Measurements from ENCODE around the gene ANKFY1.

The ANKFY1 gene

GRCh38 chr17:4206962-4207361, 56.8 kb downstream of the ANKFY1 start:
- H3K9ac ChIP-seq (ENCODE audit: low read length) = no peak overlapping the region
- TF ChIP-seq EZH2phosphoT487 (IDR thresholded peaks at IDR 0.05; ENCODE audit: low read depth) = no peak
- H3K4me3 ChIP-seq (ENCODE audit: low read length) = no peak overlapping the region
- H3K4me1 ChIP-seq (ENCODE audit: low read length) = peaks cover 11% of the 10 kb centered on the region
- H3K4me2 ChIP-seq (ENCODE audit: low read length) = peak overlapping the region; percentile 20
- H2AFZ ChIP-seq (ENCODE audit: low read depth, low read length) = no peak overlapping the region
- no peaks in the 10 kb centered on the region for H3K27me3 ChIP-seq (ENCODE audit: low read depth, low read length)
- H3K27ac ChIP-seq (ENCODE audit: low read length) = no peak overlapping the region
- no peaks in the 10 kb centered on the region for H3K9me3 ChIP-seq (ENCODE audit: insufficient read depth, low read length)
- peaks cover 24% of the 10 kb centered on the region for H3K36me3 ChIP-seq (replicated peaks; ENCODE audit: low read depth, low read length)
- H4K20me1 ChIP-seq (ENCODE audit: insufficient read depth, low read length) = peaks cover 9% of the 10 kb centered on the region; the same call in 1 of the 2 replicates
- H3K79me2 ChIP-seq (ENCODE audit: low read length) = no peaks in the 10 kb centered on the region

DNA sequence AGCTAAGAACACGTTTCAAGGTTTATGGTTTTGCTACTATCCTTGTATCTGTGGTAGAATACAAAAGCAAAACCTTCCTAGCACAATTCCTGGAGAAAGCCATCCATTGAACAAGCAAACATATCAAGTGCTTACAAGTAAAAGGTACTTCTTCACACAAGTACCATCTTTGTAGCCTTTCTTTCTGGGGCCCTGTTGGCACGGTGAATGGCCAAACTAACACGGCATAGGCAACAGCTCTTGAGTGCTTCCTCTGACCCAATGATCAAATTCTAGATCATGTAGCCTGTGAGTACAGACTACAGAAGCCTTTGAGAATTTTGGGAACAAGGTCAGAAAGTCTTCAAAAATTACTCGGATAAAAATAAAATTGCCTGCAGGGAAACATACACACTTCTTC, 57.9 kb downstream of the ANKFY1 start:
- Histone ChIP-seq H3K36me3 (replicated peaks; ENCODE audit: low read depth, low read length) (peaks cover 24% of the 10 kb centered on the region), H3K27me3 (ENCODE audit: low read depth, low read length) (no peaks in the 10 kb centered on the region), H3K79me2 (ENCODE audit: low read length) (no peaks in the 10 kb centered on the region), H3K4me2 (ENCODE audit: low read length) (no peak overlapping the region), H3K4me3 (ENCODE audit: low read length) (no peak overlapping the region), H3K9ac (ENCODE audit: low read length) (no peak overlapping the region), H3K9me3 (ENCODE audit: insufficient read depth, low read length) (no peaks in the 10 kb centered on the region), H4K20me1 (ENCODE audit: insufficient read depth, low read length) (peaks cover 9% of the 10 kb centered on the region; the same call in 1 of the 2 replicates), H3K4me1 (ENCODE audit: low read length) (peaks cover 11% of the 10 kb centered on the region), H2AFZ (ENCODE audit: low read depth, low read length) (no peak overlapping the region), H3K27ac (ENCODE audit: low read length) (no peak overlapping the region)
- no peak for TF ChIP-seq EZH2phosphoT487 (IDR thresholded peaks at IDR 0.05; ENCODE audit: low read depth)
- TF ChIP-seq, protein P1, sequence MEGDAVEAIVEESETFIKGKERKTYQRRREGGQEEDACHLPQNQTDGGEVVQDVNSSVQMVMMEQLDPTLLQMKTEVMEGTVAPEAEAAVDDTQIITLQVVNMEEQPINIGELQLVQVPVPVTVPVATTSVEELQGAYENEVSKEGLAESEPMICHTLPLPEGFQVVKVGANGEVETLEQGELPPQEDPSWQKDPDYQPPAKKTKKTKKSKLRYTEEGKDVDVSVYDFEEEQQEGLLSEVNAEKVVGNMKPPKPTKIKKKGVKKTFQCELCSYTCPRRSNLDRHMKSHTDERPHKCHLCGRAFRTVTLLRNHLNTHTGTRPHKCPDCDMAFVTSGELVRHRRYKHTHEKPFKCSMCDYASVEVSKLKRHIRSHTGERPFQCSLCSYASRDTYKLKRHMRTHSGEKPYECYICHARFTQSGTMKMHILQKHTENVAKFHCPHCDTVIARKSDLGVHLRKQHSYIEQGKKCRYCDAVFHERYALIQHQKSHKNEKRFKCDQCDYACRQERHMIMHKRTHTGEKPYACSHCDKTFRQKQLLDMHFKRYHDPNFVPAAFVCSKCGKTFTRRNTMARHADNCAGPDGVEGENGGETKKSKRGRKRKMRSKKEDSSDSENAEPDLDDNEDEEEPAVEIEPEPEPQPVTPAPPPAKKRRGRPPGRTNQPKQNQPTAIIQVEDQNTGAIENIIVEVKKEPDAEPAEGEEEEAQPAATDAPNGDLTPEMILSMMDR (IDR thresholded peaks at IDR 0.05; ENCODE audit: low read depth, low read length) = no peak

DNA sequence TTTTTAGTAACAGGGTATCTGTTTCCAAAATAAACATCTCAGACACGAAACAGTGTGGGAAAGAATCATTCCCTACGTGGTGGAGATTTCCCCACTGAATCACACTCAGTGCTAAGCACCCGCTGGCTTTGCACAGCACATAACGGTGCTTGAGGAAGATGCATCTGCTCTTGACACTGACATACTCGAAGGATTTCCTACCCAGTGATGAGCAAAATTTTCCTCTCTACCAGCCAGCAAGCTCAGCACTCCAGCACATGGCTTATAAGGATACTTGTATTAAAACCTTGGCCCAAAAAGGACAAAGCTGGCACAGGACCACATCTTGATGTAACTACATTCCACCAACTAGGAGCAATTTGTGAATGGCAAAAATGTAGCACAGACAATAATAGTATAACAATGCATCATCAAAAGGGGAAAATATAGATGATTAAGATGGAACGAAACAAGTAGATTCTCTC, 59.0 kb downstream of the ANKFY1 start:
- Histone ChIP-seq H3K27me3 (ENCODE audit: low read depth, low read length) (no peaks in the 10 kb centered on the region), H3K9ac (ENCODE audit: low read length) (no peak overlapping the region), H3K27ac (ENCODE audit: low read length) (no peak overlapping the region), H3K4me1 (ENCODE audit: low read length) (peaks cover 11% of the 10 kb centered on the region), H3K4me2 (ENCODE audit: low read length) (no peak overlapping the region), H3K36me3 (replicated peaks; ENCODE audit: low read depth, low read length) (peaks cover 23% of the 10 kb centered on the region), H3K9me3 (ENCODE audit: insufficient read depth, low read length) (no peaks in the 10 kb centered on the region), H3K4me3 (ENCODE audit: low read length) (no peak overlapping the region), H2AFZ (ENCODE audit: low read depth, low read length) (no peak overlapping the region), H4K20me1 (ENCODE audit: insufficient read depth, low read length) (peaks cover 9% of the 10 kb centered on the region; the same call in 1 of the 2 replicates), H3K79me2 (ENCODE audit: low read length) (no peaks in the 10 kb centered on the region)
- TF ChIP-seq, protein P1 (IDR thresholded peaks at IDR 0.05; ENCODE audit: low read depth, low read length) = no peak
- no peak for TF ChIP-seq EZH2phosphoT487 (IDR thresholded peaks at IDR 0.05; ENCODE audit: low read depth)

- no peak overlapping the region for H3K4me2 ChIP-seq (ENCODE audit: low read length)
- no peak for TF ChIP-seq EZH2phosphoT487 (IDR thresholded peaks at IDR 0.05; ENCODE audit: low read depth)
- TF ChIP-seq, protein P1 (IDR thresholded peaks at IDR 0.05; ENCODE audit: low read depth, low read length) = no peak
- H3K27me3 ChIP-seq (ENCODE audit: low read depth, low read length) = no peaks in the 10 kb centered on the region
- H3K9me3 ChIP-seq (ENCODE audit: insufficient read depth, low read length) = no peaks in the 10 kb centered on the region
- no peak overlapping the region for H3K9ac ChIP-seq (ENCODE audit: low read length)
- H3K4me3 ChIP-seq (ENCODE audit: low read length) = no peak overlapping the region
- no peaks in the 10 kb centered on the region for H3K79me2 ChIP-seq (ENCODE audit: low read length)
- no peak overlapping the region for H3K27ac ChIP-seq (ENCODE audit: low read length)
- H4K20me1 ChIP-seq (ENCODE audit: insufficient read depth, low read length) = peaks cover 9% of the 10 kb centered on the region; the same call in 1 of the 2 replicates
- H3K4me1 ChIP-seq (ENCODE audit: low read length) = peaks cover 11% of the 10 kb centered on the region
- no peak overlapping the region for H2AFZ ChIP-seq (ENCODE audit: low read depth, low read length)
- peaks cover 21% of the 10 kb centered on the region for H3K36me3 ChIP-seq (replicated peaks; ENCODE audit: low read depth, low read length)
Observed at GRCh38 chr17:4204190-4204589, 59.6 kb downstream of the ANKFY1 start.
